Adrenal gland (tissue), 5 donors: Measurements from ENCODE around the gene HYAL3.

Source experiments
- POLR2A ChIP-seq, 2 donors: fragments of 450-650 bp; IDR thresholded peaks; one replicate each; pipeline ENCODE4 v1.6.1; 2017; ENCODE audit warnings: antibody characterized with exemption in 2 of 2, mild to moderate bottlenecking in 2 of 2, moderate library complexity in 1 of 2
- TF ChIP-seq, protein P1 (sequence below), 6 experiments: fragments of 450-650 bp in 4 of 6; fragments of 200-600 bp in 2 of 6; sonication (generic) in 1 of 6; IDR thresholded peaks; 1 replicate in 5 of 6; 2 replicates in 1 of 6; pipeline versions ENCODE4 v1.5.1 to v1.8.0; 2016 to 2021; ENCODE audit warnings: antibody characterized with exemption in 6 of 6, mild to moderate bottlenecking in 2 of 6, moderate library complexity in 1 of 6
- donor health status: DM: no; HTN: no; CAD: no.

GRCh38 chr3:50333744-50334328 is 34.6 kb upstream of the HYAL3 start:
- peak in 1 of 2 donors; percentile 10 for TF ChIP-seq POLR2A (IDR thresholded peaks at IDR 0.05)
- TF ChIP-seq, protein P1, sequence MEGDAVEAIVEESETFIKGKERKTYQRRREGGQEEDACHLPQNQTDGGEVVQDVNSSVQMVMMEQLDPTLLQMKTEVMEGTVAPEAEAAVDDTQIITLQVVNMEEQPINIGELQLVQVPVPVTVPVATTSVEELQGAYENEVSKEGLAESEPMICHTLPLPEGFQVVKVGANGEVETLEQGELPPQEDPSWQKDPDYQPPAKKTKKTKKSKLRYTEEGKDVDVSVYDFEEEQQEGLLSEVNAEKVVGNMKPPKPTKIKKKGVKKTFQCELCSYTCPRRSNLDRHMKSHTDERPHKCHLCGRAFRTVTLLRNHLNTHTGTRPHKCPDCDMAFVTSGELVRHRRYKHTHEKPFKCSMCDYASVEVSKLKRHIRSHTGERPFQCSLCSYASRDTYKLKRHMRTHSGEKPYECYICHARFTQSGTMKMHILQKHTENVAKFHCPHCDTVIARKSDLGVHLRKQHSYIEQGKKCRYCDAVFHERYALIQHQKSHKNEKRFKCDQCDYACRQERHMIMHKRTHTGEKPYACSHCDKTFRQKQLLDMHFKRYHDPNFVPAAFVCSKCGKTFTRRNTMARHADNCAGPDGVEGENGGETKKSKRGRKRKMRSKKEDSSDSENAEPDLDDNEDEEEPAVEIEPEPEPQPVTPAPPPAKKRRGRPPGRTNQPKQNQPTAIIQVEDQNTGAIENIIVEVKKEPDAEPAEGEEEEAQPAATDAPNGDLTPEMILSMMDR (IDR thresholded peaks at IDR 0.05) = no peak
